ENCODE measurements around the gene FOLR2. TPM values are rescaled to one million over a fixed set of nuclear protein-coding genes. Genes with fewer than 3 reads are reported as not detected.
A peak's percentile ranks its signal among the peaks of the same experiment; 100 is the strongest.

The FOLR2 gene
- total RNA-seq, 1 donor from 2014 or later: 28.1 TPM

DNA sequence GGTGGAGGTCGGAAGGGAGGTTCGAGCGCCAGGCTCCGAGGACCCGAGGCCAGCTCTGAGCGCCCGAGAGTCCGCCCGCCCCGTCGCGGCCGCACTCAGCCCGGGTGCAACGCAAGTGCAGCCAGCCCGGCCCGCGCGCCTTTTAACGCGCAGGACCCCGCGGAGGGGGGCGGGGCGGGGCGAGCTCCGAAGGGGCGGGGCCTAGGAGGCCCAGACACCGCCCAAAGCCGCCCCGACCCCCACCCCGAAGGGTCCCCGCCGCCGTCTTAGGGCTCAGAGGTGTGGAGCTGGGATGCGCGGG, 27.4 kb downstream of the FOLR2 start, which contains the start of gene PHOX2A:
Gene PHOX2A (minus strand): TSS at position 117 of the 301 bp plus-strand sequence. CDS start 172 bp downstream, outside the sequence.
- ATAC-seq (no peak), DNase-seq (no peak)
- TF ChIP-seq, protein P1, sequence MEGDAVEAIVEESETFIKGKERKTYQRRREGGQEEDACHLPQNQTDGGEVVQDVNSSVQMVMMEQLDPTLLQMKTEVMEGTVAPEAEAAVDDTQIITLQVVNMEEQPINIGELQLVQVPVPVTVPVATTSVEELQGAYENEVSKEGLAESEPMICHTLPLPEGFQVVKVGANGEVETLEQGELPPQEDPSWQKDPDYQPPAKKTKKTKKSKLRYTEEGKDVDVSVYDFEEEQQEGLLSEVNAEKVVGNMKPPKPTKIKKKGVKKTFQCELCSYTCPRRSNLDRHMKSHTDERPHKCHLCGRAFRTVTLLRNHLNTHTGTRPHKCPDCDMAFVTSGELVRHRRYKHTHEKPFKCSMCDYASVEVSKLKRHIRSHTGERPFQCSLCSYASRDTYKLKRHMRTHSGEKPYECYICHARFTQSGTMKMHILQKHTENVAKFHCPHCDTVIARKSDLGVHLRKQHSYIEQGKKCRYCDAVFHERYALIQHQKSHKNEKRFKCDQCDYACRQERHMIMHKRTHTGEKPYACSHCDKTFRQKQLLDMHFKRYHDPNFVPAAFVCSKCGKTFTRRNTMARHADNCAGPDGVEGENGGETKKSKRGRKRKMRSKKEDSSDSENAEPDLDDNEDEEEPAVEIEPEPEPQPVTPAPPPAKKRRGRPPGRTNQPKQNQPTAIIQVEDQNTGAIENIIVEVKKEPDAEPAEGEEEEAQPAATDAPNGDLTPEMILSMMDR (IDR thresholded peaks at IDR 0.05): no peak
- H3K27ac ChIP-seq: no peak within 1 kb of the TSS
- H3K4me3 ChIP-seq: peak within 1 kb of the TSS; percentile 14
- peaks cover 26% of the 10 kb centered on the region for H3K4me1 ChIP-seq
- intact Hi-C loops (cut with DNase I): no loop called here
- no peaks in the 10 kb centered on the region for H3K9me3 ChIP-seq
- no peaks in the 10 kb centered on the region for H3K36me3 ChIP-seq
- H3K27me3 ChIP-seq (ENCODE audit: low read depth): peaks cover 91% of the 10 kb centered on the region

DNA sequence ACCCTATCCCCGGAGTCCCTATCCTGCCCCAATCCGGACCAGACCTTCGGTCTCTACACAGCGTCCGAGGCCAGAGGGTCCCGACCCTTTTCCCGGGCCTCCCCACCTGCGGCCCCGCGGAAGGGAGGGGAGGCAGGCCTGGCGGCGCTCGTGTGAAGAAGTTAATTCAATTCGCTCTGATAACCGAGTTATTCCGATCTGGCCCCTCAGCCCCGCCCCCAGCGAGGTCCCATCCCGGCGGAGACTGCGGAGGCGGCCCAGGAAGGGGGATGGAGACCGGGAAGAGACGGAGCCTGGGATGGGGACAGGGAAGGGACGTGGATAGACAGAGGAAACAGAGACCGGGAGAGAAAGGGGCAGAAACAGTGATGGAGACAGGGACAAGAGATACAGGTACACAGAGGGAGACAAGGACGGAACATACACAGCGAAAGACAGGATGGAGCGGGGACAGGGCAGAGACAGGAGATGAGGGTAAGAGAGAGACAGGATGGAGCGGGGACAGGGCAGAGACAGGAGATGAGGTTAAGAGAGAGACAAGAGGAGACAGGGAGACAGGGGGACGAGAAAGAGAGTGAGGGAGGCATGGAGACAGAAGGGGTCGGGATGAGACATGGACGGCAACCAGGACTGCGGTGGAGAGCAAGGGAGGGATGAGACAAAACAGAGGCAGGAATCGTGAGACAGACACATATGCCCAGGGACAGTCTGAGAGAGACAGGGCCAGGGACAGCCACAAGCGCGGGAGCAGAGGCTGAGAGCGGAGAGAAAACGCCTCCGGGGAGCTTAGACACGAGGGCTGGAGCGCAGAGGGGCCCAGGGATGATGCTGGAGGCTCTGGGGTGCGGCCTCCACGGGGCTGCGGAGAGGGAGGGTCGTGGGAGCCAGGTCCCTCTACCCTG, 28.0 kb downstream of the FOLR2 start:
- H3K9me3 ChIP-seq: no peaks in the 10 kb centered on the region
- ATAC-seq: no peak
- H3K27ac ChIP-seq: no peak overlapping the region
- H3K36me3 ChIP-seq: no peaks in the 10 kb centered on the region
- no peak for DNase-seq
- TF ChIP-seq, protein P1 (IDR thresholded peaks at IDR 0.05): no peak
- peaks cover 20% of the 10 kb centered on the region for H3K4me1 ChIP-seq
- H3K27me3 ChIP-seq (ENCODE audit: low read depth): peaks cover 91% of the 10 kb centered on the region
- H3K4me3 ChIP-seq: peak overlapping the region; percentile 14
- intact Hi-C loops (cut with DNase I): no loop called here

DNA sequence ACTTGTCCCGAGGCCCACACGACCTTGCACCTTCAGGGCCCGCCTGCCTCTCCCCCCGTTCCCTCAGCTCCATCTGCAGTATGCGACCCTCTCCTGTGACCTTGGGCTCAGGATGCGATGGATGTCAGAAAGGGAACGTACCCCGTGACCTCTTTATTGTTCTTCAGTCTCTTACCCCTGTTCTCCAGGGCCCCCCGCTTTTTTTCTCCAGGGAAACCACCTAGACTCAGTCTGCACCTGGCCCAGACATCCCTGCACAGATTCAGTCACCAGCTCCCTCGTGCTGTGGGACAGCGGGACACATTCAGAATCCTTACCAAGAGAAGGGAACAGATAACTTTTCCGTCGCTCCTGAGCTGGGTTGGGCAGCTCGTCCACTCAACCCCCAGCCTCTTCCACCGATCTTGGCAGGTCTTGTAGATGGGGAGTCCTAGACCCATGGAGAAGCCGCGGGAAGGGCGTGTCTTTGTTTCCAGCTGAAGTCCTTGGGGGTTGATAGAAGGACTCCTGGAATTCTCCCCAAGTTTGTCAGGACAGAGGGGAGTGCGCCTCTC, 28.7 kb downstream of the FOLR2 start:
- H3K4me1 ChIP-seq: peaks cover 15% of the 10 kb centered on the region
- DNase-seq (no peak), ATAC-seq (no peak)
- TF ChIP-seq, protein P1 (IDR thresholded peaks at IDR 0.05): no peak
- no peak overlapping the region for H3K27ac ChIP-seq
- H3K9me3 ChIP-seq: no peaks in the 10 kb centered on the region
- no peaks in the 10 kb centered on the region for H3K36me3 ChIP-seq
- intact Hi-C loops (cut with DNase I): no loop called here
- H3K27me3 ChIP-seq (ENCODE audit: low read depth): peaks cover 86% of the 10 kb centered on the region
- no peak overlapping the region for H3K4me3 ChIP-seq

DNA sequence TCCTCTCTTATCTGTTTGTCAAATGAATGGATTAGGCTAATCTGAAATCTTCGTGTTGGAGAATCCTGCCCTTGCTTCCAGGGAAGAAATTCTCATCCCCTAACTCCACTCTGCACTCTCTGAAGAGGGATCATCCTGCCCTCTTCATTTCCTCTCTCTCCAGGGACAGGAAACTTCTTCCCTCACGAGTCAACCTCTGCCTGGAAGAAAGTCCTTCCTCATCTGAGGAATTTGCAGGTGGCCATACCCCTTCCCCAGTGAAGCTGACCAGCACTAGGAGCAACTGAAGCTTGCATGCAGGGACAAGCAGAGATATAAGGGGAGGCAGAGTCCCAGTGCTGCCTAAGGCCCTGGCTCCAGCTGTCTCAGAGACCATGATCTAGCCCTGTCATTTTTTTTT, 31.0 kb downstream of the FOLR2 start:
- DNase-seq (no peak), ATAC-seq (no peak)
- TF ChIP-seq, protein P1 (IDR thresholded peaks at IDR 0.05): no peak
- H3K27me3 ChIP-seq (ENCODE audit: low read depth): peaks cover 64% of the 10 kb centered on the region
- intact Hi-C loops (cut with DNase I): no loop called here
- no peak overlapping the region for H3K27ac ChIP-seq
- H3K36me3 ChIP-seq: no peaks in the 10 kb centered on the region
- H3K4me3 ChIP-seq: no peak overlapping the region
- peaks cover 9% of the 10 kb centered on the region for H3K4me1 ChIP-seq
- H3K9me3 ChIP-seq: no peaks in the 10 kb centered on the region

DNA sequence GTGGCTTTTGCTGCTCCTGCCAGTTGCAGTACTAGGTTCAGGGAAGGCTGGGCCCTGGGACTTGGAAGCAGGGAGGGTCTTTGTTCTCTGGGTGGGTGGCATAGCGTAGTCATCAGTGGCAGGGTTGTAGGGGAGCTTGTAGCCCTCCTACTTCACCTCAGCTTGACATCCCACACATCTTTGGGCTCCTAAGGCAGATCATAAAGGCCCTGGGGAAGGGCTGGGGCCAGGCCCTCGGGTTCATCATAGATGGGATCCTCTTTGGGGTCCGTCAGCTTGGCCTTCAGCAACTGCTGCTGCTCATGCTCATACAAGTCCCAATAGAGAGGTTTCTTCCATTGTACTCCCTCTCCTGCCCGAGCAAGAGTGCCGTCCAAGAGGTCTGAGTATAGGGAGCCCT, 33.4 kb downstream of the FOLR2 start:
- no peaks in the 10 kb centered on the region for H3K4me1 ChIP-seq
- no peak overlapping the region for H3K4me3 ChIP-seq
- no peak overlapping the region for H3K27ac ChIP-seq
- TF ChIP-seq, protein P1 (IDR thresholded peaks at IDR 0.05): no peak
- ATAC-seq: no peak
- no peak for DNase-seq
- peaks cover 40% of the 10 kb centered on the region for H3K27me3 ChIP-seq (ENCODE audit: low read depth)
- H3K36me3 ChIP-seq: no peaks in the 10 kb centered on the region
- no peaks in the 10 kb centered on the region for H3K9me3 ChIP-seq
- intact Hi-C loops (cut with DNase I): no loop called here
